Hepatic stellate cell (primary cell): ENCODE results near the gene TRDN.
"Not testable (repeated sequence)": the region's sequence is repeated elsewhere in the genome, so short reads cannot be mapped to it uniquely, and the experiment has no call there.

Experiments
- DNase-seq: peaks from one replicate; pipeline ENCODE4 v3.0.0; 2011; ENCODE audit warnings: low spot score

TRDN gene

GRCh38 chr6:123629258-123629941 lies 7.3 kb downstream of the TRDN start:
- DNase-seq: no peak

- DNase-seq: no peak
Observed at GRCh38 chr6:123625696-123626095, 11.1 kb downstream of the TRDN start.

GRCh38 chr6:123622780-123623179 lies 14.0 kb downstream of the TRDN start:
- no peak for DNase-seq

- DNase-seq: no peak
Observed at GRCh38 chr6:123619156-123619555, 17.6 kb downstream of the TRDN start.

DNA sequence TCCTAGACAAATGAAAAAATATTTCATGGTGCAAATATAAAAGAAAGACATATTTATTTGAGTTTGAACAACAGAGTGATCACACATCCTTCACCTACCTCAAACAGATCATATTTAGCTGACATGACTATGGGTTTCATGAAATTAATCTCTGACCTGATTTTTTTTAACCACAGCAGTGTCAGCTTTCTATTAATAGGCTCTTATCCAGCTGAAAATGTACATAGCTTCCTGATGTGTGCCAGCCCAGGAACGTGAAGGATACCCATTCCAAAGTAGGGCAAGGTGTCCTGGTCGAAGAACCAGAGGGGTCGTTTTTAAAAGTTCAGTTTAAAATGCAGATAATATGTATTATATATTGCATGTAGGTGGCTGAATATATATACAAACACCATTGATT lies 19.8 kb downstream of the TRDN start:
- no peak for DNase-seq

DNA sequence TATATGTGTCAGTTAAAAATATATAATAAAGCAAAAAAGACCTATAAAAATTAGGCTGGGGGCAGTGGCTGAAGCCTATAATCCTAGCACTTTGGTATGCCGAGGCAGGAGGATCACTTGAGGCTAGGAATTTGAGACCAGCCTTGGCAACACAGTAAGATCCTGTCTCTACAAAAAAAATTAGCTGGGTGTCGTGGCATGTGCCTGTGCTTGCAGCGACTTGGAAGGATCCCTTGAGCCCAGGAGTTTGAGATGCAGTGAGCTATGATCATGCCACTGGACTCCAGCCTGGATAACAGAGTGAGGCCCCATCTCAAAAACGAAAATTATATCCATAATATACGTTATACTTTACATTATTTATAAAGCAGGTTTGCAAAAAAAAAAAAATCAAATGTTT lies 20.7 kb downstream of the TRDN start:
- DNase-seq: no peak

DNA sequence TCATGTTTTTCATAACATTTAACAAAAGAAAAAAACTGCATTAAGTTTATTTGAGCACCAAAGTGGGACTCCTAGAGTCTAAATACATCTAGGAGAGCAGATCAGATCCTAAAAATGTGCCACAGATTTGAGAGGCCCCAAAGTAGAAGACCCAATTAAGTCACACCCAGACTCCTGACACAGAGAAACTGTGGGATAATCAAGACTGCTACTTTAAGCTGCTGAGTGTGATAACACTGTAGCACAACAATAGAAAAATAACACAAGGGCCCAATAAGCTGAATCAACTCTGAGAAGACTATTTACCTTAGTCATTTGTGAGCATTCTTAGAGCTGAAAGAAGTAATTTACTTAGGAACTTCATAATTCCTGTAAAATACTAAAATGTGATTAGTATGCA lies 26.0 kb downstream of the TRDN start:
- DNase-seq: no peak

DNA sequence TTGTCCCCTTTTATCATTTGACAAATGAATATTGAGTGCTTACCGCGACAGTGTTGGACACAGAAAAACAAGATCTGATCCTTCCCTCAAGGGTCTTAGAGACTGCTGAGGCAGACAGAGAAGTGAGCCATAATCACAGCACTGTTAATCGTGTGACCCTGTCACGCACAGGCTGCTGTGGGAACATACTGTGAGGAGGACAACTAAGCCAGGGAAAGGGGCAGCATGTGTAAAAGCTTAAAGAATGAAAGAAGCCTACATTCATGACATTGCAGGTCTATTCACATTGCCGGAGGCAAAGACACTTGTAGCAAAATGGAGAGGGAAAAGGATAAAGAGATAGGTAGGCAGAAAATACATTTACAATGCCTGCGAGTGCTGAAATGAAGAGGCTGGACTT lies 32.7 kb downstream of the TRDN start:
- DNase-seq: no peak

GRCh38 chr6:123598011-123598410 lies 38.7 kb downstream of the TRDN start:
- no peak for DNase-seq

DNA sequence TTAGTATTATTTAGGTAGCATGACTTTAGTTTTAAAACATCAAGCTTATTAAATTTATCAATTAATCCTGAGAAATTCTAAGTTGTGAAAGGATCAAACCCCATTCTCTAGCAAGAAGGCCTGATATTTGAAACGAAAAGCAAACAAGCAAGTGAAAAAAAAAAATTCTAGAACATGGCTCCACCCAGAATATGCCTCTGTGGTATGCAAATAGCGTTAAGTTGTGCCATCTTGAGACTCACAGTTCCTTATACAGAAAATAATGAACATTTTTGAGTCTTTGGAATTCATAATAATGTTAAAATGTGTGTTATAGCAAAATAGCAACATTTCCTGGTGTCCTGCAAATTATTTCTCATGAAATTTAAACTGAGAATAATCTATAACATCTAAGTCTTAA lies 42.0 kb downstream of the TRDN start:
- no peak for DNase-seq

DNA sequence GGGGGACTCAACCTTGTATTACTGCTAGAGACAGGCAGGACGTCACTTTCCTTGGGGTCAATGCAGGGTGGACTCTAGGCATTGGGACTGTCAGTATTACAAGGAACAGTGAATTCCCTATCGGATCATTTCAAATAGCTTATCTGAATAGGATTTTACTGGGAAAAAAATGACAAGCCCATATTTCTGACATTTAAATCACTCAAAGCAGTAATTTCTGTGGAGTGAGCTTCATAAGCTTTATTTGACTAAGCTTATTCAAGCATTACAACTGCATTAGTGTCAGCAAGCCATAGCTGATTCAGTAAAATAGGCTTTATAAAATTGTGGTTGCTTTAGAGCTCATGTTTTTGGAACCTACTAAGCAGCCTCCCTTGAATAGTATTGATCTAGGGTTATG lies 44.3 kb downstream of the TRDN start:
- DNase-seq: no peak

- DNase-seq: no peak
Observed at GRCh38 chr6:123589973-123590372, 46.8 kb downstream of the TRDN start.

DNA sequence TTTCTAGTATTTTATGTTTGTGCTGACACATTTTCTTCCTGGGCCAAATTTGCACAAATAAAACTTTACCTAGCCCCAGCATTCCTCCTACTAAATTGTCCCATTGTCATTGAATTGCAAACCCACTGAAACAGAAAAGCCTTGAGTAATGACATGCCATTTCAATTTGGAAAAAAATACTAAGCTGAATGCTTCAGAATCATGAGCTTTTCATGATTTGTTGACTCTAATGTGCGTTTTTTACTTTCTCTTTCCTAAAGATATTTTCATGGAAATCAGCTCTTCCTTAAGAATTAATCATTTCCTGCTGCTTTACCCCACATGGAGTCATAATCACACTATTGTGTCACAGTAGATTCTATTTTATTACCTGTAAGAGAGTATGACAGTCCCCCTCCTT lies 47.4 kb downstream of the TRDN start:
- no peak for DNase-seq

DNA sequence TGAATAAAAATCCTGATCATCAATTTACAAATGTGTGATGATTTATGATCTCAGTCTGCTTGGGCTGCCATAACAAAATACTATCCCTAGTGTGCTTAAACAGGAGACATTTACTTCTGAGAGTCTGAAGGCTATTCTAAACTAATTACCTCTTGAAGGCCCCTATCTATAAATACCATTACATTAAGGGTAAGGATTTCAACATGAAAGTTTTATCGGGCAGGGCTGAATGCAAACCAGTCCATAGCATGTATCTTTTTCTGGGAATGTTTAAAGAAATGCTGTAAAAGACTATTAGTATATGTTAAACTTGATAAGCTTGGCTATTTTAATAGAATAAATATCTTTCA lies 48.2 kb downstream of the TRDN start:
- no peak for DNase-seq

DNA sequence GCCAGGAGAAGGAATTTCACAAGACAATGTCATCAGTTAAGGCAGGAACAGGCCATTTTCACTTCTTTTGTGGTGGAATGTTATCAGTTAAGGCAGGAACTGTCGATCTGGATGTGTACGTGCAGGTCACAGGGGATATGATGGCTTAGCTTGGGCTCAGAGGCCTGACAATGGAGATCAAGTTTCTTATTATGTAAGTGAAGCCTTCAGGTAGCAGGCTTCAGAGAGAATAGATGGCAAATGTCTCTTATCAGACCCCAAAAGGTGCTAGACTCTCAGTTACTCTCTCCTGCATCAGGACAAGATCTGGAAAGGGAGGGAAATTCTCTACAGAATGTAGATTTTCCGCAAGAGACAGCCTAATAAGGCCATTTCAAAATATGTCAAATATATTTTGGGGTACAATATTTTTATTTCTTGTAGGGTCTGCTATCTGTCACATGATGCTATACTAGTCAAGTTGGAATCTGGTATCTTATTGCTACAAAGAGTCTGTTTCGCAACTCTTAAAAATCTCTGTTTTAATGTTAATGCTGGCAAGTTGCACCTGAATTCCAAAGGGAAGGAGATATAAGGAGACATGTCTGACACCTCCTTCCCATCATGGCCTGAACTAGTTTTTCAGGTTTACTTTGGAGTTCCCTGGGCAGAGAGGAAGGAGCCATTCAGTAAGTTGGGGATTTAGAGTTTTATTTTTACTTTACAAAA lies 48.8 kb downstream of the TRDN start:
- DNase-seq: no peak

- DNase-seq: not testable (repeated sequence)
Observed at GRCh38 chr6:123587407-123587806, 49.3 kb downstream of the TRDN start.

GRCh38 chr6:123580331-123580730 lies 56.4 kb downstream of the TRDN start:
- no peak for DNase-seq

GRCh38 chr6:123575188-123575587 lies 61.6 kb downstream of the TRDN start:
- DNase-seq: no peak

DNA sequence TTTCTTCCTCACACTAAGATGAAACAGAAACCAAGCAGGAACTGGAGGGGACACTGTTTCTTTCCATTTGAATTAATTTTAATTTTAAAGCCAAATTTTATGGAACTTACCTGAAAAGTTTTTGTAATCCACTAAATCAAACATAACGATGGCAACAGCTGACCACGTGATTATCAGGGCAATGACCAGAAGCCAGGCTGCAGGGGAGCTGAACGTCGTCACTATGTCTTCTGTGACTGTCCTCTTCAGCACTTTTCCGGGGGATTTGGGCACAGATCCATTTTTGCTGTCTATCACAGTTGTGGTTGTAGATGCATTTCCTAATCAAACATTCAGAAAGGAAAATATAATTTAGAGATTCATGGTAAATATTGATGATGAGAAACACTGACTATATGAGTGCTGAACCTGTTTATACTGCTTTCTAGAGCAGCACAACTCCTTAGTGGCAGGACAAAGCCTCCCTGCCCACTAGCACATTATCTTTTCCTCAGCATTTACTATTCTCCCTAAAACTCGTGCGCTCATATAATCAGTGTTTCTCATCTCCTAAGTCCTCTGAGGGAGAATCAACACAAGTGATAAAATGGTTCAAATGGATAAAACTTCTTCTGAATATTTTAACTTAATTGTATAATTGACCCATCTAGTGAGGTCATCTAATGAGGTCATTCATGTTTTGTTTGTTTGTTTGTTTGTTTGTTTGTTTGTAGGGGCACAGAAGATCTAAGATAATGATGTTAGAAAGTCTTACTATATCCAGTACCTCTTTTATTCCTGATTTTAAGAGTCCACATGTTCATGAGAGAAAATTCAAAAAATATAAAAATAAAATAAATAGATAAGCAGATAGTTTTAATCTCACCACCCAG lies 65.7 kb downstream of the TRDN start:
- no peak for DNase-seq

DNA sequence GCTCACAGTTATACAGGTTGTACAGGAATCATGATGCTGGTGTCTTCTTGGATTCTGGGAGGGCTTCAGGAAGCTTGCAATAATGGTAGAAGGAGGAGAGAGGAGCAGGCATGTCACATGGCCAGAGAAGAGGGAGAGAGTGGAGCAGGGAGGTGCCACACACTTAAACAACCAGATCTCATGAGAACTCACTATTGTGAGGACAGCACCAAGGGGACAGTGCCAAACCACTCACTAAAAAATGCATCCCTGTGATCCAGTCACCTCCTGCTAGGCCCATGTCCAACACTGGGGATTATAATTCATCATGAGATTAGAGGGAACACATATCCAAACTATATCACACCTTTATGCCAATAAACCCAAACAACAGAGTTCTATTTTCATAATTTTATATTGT lies 67.2 kb downstream of the TRDN start:
- DNase-seq: no peak

DNA sequence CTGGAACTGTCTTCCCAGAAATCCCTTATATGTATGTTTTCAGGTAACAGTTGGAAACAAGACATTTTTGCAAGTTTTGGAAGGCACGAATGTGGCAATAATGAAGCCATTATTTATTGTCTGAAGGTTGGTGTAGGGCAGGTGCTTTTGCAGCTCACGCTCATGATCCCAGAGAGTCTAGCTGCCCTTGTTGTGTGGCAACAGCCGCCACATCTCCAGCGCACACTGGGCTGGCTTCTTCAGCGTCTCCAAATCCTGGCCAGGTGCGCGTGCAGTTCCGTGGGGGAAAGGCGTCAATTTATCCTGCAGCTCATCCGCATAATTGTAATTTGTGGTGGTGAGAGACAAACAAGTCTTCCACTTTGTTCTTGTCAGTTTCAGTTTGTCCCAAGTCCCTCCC lies 71.2 kb downstream of the TRDN start:
- DNase-seq: no peak

DNA sequence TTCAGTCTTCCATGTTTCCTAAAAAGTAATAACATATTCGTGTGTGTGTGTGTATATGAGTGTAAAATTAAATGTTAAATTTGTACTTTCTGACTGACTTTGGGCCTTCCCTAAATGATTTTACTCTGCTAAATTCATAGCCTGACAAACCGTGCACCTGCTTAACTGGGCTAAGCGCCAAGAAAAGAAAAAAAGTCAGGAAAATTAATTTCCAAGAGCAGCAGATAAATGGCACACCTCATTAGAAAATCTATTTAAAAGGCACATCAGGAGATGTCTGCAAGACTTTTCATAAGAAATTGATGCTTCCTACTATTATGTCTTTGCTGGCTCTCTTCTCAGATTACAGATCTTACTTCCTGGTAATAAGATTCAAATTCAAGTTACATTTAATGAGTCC lies 72.4 kb downstream of the TRDN start:
- DNase-seq: no peak

DNA sequence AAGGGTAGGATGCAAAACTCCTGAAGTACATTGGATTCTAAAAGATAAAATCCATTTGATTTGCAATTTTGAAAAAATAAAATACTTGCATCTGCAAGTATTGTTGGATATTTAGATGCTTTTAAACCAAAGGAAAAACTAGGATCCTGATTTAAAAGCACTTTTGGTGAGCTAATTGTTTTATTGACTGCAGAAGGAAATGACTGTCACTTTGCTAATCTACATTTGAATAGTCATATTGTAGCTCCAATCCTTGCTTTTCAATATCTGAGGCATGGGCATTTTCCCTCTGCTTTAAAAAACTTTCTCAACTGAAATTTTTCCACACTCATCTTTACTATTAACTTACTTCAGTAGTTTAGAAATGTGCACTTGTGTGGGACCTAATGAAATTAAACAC lies 74.1 kb downstream of the TRDN start:
- DNase-seq: no peak
